Activated T-cell treated with anti-CD3 and anti-CD28 coated beads, Interleukin-2, amount 50 U/mL, for 72 hours (primary cell): ENCODE data around the gene PRDM13. TPM values are rescaled to one million over a fixed set of nuclear protein-coding genes. Genes with fewer than 3 reads are reported as not detected.
"Not testable (repeated sequence)": the region's sequence is repeated elsewhere in the genome, so short reads cannot be mapped to it uniquely, and the experiment has no call there.

Experiments
- ATAC-seq, 2 donors: fragments of 150-1000 bp; cut with Tn5 transposase; replicated peaks in 1 of 2; 2 replicates each; pipeline ENCODE4 v1.10.0; 2021; ENCODE audit warnings: moderate library complexity in 2 of 2, mild to moderate bottlenecking in 1 of 2
- DNase-seq, 2 donors: peaks; one replicate each; pipeline ENCODE4 v3.0.0; 2021 to 2022; ENCODE audit warnings: mixed read lengths in 1 of 2
- H3K27ac Mint-ChIP-seq: one replicate; pipeline ENCODE4 v1.8.0; 2022; ENCODE audit warnings: mild to moderate bottlenecking, moderate library complexity, mixed read lengths
- H3K27me3 Mint-ChIP-seq: one replicate; pipeline ENCODE4 v1.8.0; 2022; ENCODE audit warnings: low read depth, mixed read lengths
- H3K36me3 Mint-ChIP-seq, 2 donors: one replicate each; pipeline ENCODE4 v1.8.0; 2022; ENCODE audit warnings: mixed read lengths in 2 of 2, mild to moderate bottlenecking in 1 of 2; ENCODE audit not compliant: insufficient read depth in 2 of 2
- H3K4me1 Mint-ChIP-seq: one replicate; pipeline ENCODE4 v1.8.0; 2022; ENCODE audit warnings: low read depth, mixed read lengths
- H3K4me3 Mint-ChIP-seq, 2 donors: one replicate each; pipeline ENCODE4 v1.8.0; 2022; ENCODE audit warnings: mild to moderate bottlenecking in 2 of 2, mixed read lengths in 2 of 2, moderate library complexity in 2 of 2
- H3K9me3 Mint-ChIP-seq, 2 donors: one replicate each; pipeline ENCODE4 v1.8.0; 2022; ENCODE audit warnings: mixed read lengths in 2 of 2
- total RNA-seq, 2 donors: library from RNA; stranded (reverse); gene quantifications; one replicate each; pipeline ENCODE4 v1.2.3, GENCODE V29; 2022

PRDM13 gene
- total RNA-seq, 2 donors from 2014 or later: not detected

- Mint-ChIP-seq H3K9me3 (no peaks in the 10 kb centered on the region), H3K4me3 (peak overlapping the region; percentile 91), H3K27ac (no peak overlapping the region), H3K4me1 (peaks cover 33% of the 10 kb centered on the region), H3K27me3 (peaks cover 74% of the 10 kb centered on the region), H3K36me3 (peaks cover 0 to 2% of the 10 kb centered on the region in 2 donors)
- no peak for ATAC-seq
- DNase-seq: no peak
Measured at GRCh38 chr6:99589907-99590493, 16.6 kb upstream of the PRDM13 start.

DNA sequence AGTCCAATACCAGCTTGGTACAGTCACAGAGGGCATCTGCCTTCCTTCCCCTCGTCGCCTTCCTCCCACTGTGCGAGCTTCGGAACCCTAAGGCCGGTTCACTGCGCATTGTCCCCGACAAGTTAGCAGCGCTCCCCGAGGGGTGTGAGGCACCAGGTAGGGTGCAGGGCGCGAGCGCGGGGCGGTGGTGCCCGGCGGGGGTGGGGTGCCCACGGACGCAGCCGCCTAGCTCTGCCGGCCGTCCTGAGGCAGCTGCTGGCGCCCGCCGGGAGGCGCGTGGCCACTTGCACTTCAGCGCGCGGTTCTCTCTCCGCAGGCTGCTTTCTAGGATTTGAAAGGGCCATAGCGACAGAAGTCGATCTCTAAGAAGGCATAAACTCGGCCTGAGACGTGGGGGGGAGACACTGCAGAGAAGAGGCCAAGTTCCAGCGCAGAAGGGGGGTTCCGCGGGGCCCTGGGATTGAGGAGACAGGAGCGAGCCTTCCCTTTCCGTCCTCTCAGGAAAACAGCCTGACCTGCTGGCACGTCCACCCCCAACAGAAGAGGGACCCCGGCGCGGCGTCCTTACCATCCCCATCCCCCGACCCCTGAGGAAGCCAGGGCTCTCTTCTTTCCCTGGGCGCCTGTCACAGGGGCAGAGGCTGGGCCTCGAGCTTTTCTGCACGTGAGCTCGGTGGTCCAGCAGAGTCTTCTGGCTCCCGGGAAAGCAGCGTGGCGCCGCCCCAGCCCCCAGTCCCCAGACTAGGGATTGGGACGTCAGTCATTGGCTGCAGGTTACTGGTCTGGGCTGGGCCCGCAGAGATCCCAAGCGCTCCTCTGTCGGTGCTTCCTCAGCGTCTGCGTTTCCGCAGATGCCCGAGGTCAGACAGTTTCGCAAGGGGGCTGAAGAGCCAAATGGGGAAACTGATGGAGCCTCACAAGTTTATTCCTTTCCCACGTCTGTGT, 15.6 kb upstream of the PRDM13 start:
- Mint-ChIP-seq H3K36me3 (peaks cover 0 to 2% of the 10 kb centered on the region in 2 donors), H3K4me1 (peaks cover 33% of the 10 kb centered on the region), H3K27me3 (peaks cover 81% of the 10 kb centered on the region), H3K4me3 (peak overlapping the region; percentile 32 to 57), H3K9me3 (peaks cover 0 to 4% of the 10 kb centered on the region in 2 donors), H3K27ac (no peak overlapping the region)
- peak in 1 of 2 donors; percentile 22 for ATAC-seq
- DNase-seq: no peak

DNA sequence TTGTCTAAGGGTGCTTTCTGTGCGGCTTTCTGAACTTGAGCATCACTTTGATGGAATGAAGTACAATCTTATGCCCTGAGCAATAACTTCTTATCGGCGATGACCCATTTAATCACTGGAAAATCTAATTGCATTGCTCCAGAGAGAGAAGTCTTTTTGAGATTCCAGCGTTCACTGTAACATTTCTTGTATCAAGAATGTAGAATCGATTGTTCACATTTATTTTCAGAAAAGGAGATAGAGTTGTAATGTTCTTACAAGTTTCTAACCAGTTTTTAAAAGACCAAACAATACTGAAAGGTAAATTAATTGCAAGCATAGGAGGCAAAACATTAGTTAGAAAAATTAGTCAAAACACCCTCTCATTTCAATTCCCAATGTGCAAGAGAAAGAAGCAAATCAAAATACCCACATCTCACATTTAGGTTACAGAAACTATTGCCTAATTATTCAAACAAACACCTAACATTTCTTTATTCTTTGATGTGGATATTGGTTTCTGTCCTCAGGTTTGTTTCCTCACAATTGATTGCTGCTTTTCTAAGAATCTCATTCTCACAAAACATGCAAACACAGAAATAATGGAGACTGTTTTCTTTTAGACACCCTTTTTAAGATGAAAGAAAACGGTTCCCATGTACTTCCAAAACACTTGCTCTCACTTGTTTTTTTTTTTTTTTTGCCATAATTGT, 14.8 kb upstream of the PRDM13 start:
- H3K4me3 Mint-ChIP-seq: peak overlapping the region; percentile 32 to 57
- H3K4me1 Mint-ChIP-seq: peaks cover 33% of the 10 kb centered on the region
- peaks cover 0 to 4% of the 10 kb centered on the region in 2 donors for H3K9me3 Mint-ChIP-seq
- H3K36me3 Mint-ChIP-seq: peaks cover 0 to 2% of the 10 kb centered on the region in 2 donors
- ATAC-seq (no peak), DNase-seq (no peak)
- no peak overlapping the region for H3K27ac Mint-ChIP-seq
- peaks cover 81% of the 10 kb centered on the region for H3K27me3 Mint-ChIP-seq

- Mint-ChIP-seq H3K36me3 (peaks cover 0 to 2% of the 10 kb centered on the region in 2 donors), H3K27me3 (peaks cover 86% of the 10 kb centered on the region), H3K9me3 (peaks cover 0 to 4% of the 10 kb centered on the region in 2 donors), H3K4me3 (no peak overlapping the region), H3K4me1 (peaks cover 33% of the 10 kb centered on the region), H3K27ac (no peak overlapping the region)
- no peak for DNase-seq
- ATAC-seq: no peak
Measured at GRCh38 chr6:99592900-99593299, 13.7 kb upstream of the PRDM13 start.

DNA sequence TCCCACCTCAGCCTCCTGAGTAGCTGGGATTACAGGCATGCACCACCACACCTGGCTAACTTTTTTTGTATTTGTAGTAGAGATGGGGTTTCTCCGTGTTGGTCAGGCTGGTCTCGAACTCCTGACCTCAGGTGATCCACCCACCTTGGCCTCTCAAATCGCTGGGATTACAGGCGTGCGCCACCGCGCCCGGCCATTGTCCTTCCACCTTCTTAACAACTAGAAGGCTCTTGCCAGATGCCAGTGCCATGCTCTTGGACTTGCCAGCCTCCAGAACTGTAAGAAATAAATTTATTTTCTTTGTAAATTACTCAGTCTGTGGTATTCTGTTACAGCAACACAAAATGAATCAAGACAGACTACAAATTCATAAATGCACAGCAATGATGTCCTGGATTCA, 11.9 kb upstream of the PRDM13 start:
- H3K4me3 Mint-ChIP-seq, DNase-seq, H3K36me3 Mint-ChIP-seq, H3K9me3 Mint-ChIP-seq, ATAC-seq, H3K27ac Mint-ChIP-seq: not testable (repeated sequence)
- Mint-ChIP-seq H3K4me1 (peaks cover 23% of the 10 kb centered on the region), H3K27me3 (peaks cover 88% of the 10 kb centered on the region)

- Mint-ChIP-seq H3K36me3 (peaks cover 1 to 3% of the 10 kb centered on the region in 2 donors), H3K27me3 (peaks cover 96% of the 10 kb centered on the region), H3K27ac (no peak overlapping the region), H3K9me3 (no peaks in the 10 kb centered on the region), H3K4me1 (peaks cover 38% of the 10 kb centered on the region), H3K4me3 (peak overlapping the region; percentile 74 to 83)
- ATAC-seq (peak; percentile 12 to 25), DNase-seq (no peak)
Measured at GRCh38 chr6:99602520-99603420, 3.9 kb upstream of the PRDM13 start.

GRCh38 chr6:99603421-99604165, 3.0 kb upstream of the PRDM13 start:
- H3K27ac Mint-ChIP-seq: no peak overlapping the region
- no peaks in the 10 kb centered on the region for H3K9me3 Mint-ChIP-seq
- peaks cover 97% of the 10 kb centered on the region for H3K27me3 Mint-ChIP-seq
- DNase-seq: peak in 1 of 2 donors; percentile 31
- H3K4me3 Mint-ChIP-seq: peak overlapping the region; percentile 85
- peaks cover 1 to 3% of the 10 kb centered on the region in 2 donors for H3K36me3 Mint-ChIP-seq
- peaks cover 43% of the 10 kb centered on the region for H3K4me1 Mint-ChIP-seq
- peak; percentile 60 to 65 for ATAC-seq

GRCh38 chr6:99604166-99605073, 2.2 kb upstream of the PRDM13 start:
- H3K36me3 Mint-ChIP-seq: peaks cover 3 to 5% of the 10 kb centered on the region in 2 donors
- H3K4me1 Mint-ChIP-seq: peaks cover 43% of the 10 kb centered on the region
- peak overlapping the region; percentile 85 for H3K4me3 Mint-ChIP-seq
- DNase-seq: no peak
- no peaks in the 10 kb centered on the region for H3K9me3 Mint-ChIP-seq
- peak overlapping the region; percentile 63 for H3K27ac Mint-ChIP-seq
- H3K27me3 Mint-ChIP-seq: peaks cover 97% of the 10 kb centered on the region
- no peak for ATAC-seq

DNA sequence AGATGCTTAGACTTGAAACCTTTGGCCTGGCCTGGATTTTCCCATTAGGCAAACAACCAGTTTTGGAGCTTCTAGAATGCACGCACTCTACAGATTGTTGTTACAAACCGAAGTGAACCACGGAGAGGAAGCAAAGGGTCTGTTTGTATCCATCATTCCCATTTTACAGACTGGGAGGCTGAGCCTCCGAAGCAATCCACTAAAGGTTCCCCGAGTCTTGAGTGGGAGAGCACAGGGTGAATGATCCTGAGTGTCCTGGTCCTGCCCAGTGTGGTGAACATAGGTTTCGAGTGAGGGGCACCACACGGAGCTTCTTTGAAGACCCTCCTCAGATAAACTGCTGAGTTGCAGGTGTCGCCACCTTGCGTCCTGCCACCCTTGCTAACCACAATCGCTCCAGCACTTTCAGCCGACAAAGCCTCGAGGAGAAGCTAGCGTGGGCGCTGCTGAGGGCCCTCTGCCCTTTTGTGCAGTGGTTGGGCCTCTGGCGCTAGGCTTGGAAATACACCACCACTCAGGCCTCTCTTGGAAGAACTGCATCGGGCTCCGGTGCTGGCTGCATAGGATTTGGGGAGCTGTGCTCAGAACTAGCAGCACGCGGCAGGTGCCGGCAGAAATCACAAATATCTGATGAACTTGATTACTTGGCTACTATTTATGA, 1.4 kb upstream of the PRDM13 start:
- H3K36me3 Mint-ChIP-seq: peaks cover 3 to 5% of the 10 kb centered on the region in 2 donors
- no peak for DNase-seq
- peak overlapping the region; percentile 85 for H3K4me3 Mint-ChIP-seq
- H3K27me3 Mint-ChIP-seq: peaks cover 97% of the 10 kb centered on the region
- no peaks in the 10 kb centered on the region for H3K9me3 Mint-ChIP-seq
- H3K4me1 Mint-ChIP-seq: peaks cover 48% of the 10 kb centered on the region
- no peak for ATAC-seq
- H3K27ac Mint-ChIP-seq: no peak overlapping the region

DNA sequence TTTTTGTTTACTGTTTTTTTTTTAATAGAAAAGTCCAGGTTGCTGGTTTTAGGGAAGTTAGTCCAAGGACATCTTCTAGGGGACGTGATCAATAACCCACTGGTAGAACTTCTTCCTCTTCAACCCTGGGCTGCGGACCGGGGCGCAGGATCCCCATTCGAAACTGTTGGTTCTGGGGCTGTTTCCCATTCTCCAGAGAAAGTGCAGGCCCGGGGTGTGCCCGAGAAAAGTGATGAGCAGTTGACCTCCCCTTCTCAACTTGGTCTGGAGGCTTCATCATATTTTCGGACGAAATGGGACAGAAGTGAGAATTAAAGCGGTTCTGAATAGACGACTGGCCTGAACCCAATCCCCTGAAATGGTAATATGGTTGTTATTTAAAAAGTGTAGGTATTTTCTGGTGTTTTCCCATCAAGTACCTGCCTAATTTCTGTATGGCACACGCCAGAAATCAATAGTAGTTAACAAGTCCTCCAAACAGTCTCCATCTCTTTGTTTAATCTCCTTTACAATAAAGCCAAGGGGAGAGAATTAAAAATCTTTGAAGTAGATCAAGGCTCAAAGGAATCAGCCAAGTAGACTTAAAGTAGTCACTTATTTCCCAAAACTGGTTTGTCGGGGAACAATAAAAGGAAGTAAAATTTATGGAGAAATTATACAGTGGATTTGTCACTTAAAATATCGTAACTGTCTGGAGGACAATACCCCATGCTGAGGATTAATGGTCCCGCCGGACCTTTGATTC, 550 bp upstream of the PRDM13 start:
- Mint-ChIP-seq H3K4me1 (peaks cover 57% of the 10 kb centered on the region), H3K36me3 (peaks cover 3 to 5% of the 10 kb centered on the region in 2 donors), H3K9me3 (no peaks in the 10 kb centered on the region), H3K27ac (peak overlapping the region; percentile 79), H3K4me3 (peak overlapping the region in 1 of 2 donors; percentile 27), H3K27me3 (peaks cover 97% of the 10 kb centered on the region)
- DNase-seq: no peak
- no peak for ATAC-seq
